ENCODE data around the gene MAGEA8. TPM values are rescaled to one million over a fixed set of nuclear protein-coding genes. Genes with fewer than 3 reads are reported as not detected.
"Not testable (repeated sequence)": the region's sequence is repeated elsewhere in the genome, so short reads cannot be mapped to it uniquely, and the experiment has no call there.

Gene MAGEA8
- total RNA-seq, 2 donors from 2014 or later: not detected

- ATAC-seq; intact Hi-C loops (cut with DNase I, micrococcal nuclease): not testable (repeated sequence)
These were observed 9.8 kb downstream of the MAGEA8 start for GRCh38 chrX:149890828-149891227.

DNA sequence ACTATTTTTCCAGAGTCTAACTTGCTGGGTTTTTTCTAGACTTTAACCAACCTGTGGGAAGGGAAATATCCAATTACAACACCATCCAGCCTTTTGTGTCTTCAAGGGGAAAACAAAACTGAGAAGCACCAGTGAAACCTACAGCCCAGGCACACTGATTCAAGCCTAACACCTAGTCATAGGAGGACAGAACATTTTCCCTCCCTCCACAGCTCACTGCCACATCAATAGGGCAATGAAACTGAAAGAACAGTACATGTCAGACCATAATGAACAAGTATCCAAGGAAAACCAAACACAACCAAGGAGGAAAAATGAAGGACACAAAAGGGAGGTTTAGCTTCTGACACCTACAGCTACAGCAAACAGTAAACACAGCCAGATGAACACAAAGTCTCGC is 17.6 kb downstream of the MAGEA8 start:
- intact Hi-C loops (cut with DNase I, micrococcal nuclease): no loop called here
- no peak for DNase-seq
- no peak for ATAC-seq

More at GRCh38 chrX:149890828-149891227, 9.8 kb downstream of the MAGEA8 start:
- DNase-seq: not testable (repeated sequence)

DNA sequence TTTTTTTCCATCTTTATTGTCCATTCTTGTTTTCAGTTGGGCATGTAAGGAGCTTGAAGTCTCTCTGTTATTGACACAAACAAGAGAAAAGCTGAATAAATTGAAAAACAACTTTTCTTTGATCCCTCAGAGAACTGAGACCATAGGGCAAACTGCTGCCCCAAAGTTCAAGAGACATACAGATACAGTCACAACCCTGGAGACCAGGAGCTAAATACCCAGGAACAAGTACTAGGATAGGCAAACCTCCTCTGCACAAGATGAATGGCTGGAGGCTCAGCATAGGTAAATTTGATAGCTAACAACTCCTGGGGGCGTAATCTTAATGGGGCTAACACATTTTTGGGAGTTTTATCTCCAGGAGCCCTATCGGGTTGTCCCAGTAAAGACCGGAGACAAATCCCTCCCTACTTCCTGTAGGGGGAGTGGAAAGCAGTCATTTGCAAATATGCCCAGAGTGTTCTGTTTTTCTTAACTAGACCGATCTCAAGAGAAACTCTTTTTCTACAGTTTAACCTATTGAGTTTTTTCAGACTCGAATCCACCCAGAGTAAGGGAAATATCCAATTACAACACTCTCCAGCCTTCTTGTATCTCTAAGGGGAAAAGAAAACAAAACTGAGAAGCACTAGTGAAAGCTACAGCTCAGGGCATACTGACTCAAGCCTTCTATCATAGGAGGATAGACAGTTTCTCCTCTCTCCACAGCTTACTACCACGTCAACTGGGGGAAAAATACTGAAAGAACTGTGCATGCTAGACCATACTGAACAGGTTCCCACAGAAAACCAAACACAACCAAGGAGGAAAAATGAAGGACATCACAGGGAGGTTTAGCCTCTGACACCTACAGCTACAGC is 23.1 kb downstream of the MAGEA8 start:
- DNase-seq (no peak), ATAC-seq (peak; percentile 51)
- intact Hi-C loops (cut with DNase I, micrococcal nuclease): no loop called here

- intact Hi-C loops (cut with DNase I, micrococcal nuclease): no loop called here
These were observed 27.3 kb downstream of the MAGEA8 start for GRCh38 chrX:149908308-149908707.

GRCh38 chrX:149908727-149909126 is 27.7 kb downstream of the MAGEA8 start:
- ATAC-seq (no peak), DNase-seq (no peak)
- intact Hi-C loops (cut with DNase I, micrococcal nuclease): no loop called here

More at GRCh38 chrX:149908308-149908707, 27.3 kb downstream of the MAGEA8 start:
- DNase-seq: no peak
- ATAC-seq: no peak

- intact Hi-C loops (cut with DNase I, micrococcal nuclease): no loop called here
- DNase-seq: no peak
- peak; percentile 16 for ATAC-seq
These were observed 28.6 kb downstream of the MAGEA8 start for GRCh38 chrX:149909324-149910177.

- no peak for ATAC-seq
- intact Hi-C loops (cut with DNase I, micrococcal nuclease): no loop called here
These were observed 29.3 kb downstream of the MAGEA8 start for GRCh38 chrX:149910178-149910695.

DNA sequence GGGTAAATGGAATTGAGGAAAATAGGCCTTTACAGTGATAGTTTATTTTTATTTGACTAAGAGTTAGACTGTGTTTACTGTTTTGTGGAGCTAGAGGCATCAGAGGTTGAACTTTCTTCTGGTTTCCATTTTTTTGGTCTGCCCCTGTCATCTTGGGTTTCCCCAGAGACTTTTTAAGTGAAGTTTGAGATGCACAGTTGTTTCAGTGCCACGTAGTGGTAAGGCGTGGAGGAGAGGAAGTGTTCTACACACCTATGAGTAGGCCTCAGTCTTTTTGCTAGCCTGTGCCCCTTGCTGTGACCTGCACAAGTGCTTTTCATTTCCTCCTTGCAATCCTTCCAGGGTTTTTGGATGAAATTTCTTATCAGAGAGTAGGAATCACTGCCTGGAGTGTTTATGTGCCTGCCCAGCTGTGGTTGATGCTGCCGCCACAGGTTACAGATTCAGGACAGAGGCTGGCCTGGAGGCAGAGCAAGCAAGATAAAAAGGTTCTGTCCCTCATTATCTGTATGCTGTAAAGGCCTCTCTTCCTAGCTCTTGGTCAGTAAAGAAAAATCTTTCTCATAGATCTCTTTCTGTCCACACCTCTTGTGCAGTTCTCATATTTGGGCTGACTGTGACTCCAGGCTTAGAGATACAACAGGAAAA is 35.9 kb downstream of the MAGEA8 start:
- ATAC-seq (no peak), DNase-seq (no peak)
- intact Hi-C loops (cut with DNase I, micrococcal nuclease): no loop called here

More at GRCh38 chrX:149910178-149910695, 29.3 kb downstream of the MAGEA8 start:
- DNase-seq: no peak

DNA sequence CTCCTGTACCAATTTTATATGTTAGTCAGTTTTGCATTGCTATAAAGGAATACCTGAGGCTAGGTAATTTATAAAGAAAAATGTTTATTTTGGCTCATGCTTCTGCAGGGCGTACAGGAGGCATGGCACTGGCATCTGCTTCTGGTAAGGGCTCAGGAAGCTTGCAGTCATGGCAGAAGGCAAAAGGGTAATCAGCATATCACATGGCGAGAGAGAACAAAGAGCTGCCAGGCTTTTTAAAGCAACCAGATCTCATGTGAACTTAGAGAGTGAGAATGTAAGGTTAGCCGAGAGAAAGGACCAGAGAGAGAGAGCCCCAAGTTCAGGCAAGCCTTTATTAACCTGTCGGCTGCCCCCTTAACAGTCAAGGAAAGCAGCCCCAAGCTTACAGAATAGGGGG is 42.9 kb downstream of the MAGEA8 start:
- DNase-seq; ATAC-seq; intact Hi-C loops (cut with DNase I, micrococcal nuclease): not testable (repeated sequence)

DNA sequence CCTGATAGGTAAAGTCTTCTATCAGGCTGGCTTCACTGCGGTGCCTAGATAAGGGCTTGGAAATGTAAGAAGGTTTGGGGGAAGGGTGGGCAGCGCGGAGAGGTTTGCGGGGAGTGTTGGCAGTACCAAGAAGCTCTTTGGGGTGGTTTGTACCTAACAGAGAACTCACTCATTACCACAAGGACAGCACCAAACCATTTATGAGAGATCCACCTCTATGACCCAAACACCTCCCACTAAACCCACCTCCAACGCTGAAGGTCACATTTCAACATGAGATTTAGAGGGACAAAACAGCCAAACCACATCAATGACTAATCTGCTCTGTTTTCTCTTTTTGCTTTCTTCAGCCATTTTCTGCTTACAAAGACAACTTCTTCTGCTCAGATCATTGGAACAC is 43.5 kb downstream of the MAGEA8 start:
- ATAC-seq; intact Hi-C loops (cut with DNase I, micrococcal nuclease); DNase-seq: not testable (repeated sequence)

DNA sequence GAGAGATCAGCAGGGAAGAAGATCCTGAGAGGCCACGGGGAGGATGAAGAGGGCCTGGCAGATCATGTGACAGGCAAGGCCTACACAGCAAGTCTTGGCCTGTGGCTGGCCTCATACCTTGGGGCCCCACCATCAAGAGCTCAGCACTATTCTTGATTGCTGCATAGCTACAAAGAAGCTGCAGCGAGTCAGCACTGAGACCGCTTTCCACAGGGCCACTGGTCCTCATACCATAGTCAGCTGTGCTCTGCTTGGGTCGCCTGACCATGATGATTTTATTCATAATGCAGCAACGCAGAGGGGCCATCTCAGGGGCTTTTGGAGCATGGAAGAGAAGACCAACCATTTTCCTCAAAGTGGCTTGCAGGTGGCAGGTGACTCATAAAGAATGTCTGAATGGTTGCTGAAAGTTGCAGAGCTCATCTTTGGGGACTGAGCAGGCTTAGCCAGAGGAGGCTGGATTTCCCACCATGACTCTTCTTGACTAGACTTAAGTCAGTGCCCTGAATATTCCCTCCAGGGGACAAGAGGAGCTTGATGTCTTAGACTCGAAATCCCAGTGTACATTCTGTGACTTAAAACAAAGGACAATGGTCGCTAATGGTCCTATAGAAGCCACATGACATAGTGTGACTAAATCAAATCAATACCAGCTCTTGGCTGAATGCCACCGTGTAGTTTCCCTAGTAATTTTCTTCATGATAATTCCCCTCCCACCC is 46.4 kb downstream of the MAGEA8 start:
- intact Hi-C loops (cut with DNase I, micrococcal nuclease); DNase-seq; ATAC-seq: not testable (repeated sequence)

GRCh38 chrX:149927964-149928258 is 46.9 kb downstream of the MAGEA8 start:
- ATAC-seq; DNase-seq; intact Hi-C loops (cut with DNase I, micrococcal nuclease): not testable (repeated sequence)

GRCh38 chrX:149928635-149929034 is 47.7 kb downstream of the MAGEA8 start:
- intact Hi-C loops (cut with DNase I, micrococcal nuclease); ATAC-seq; DNase-seq: not testable (repeated sequence)

GRCh38 chrX:149929400-149929799 is 48.4 kb downstream of the MAGEA8 start, which contains the start of gene HSFX4:
Gene HSFX4 (plus strand): TSS chrX:149929573. CDS start chrX:149929645, 72 bp downstream.
- intact Hi-C loops (cut with DNase I, micrococcal nuclease); ATAC-seq; DNase-seq: not testable (repeated sequence)

DNA sequence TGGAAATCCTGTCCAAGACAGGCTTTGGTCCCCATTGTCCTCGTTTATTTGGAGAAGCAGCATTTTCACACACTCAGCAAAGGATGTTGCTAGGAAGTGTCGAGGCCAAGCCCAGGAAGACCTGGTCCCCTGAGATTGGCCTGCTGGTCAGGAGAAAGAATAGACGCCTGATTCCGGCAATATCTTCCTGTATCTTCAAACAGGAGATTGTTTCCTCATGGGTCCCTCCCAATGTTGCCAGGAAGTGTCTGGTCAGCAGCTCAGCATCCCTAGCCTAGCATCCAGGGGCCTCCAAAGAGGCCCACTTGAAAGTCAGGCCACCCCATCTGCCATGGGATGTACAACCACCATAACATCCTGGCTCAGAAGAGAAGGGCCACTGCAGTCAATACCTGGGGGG is 50.4 kb downstream of the MAGEA8 start:
- DNase-seq; intact Hi-C loops (cut with DNase I, micrococcal nuclease); ATAC-seq: not testable (repeated sequence)

GRCh38 chrX:149932150-149932549 is 51.2 kb downstream of the MAGEA8 start:
- DNase-seq; intact Hi-C loops (cut with DNase I, micrococcal nuclease): not testable (repeated sequence)
- peak; percentile 90 for ATAC-seq

GRCh38 chrX:149932970-149933369 is 52.0 kb downstream of the MAGEA8 start:
- intact Hi-C loops (cut with DNase I, micrococcal nuclease): not testable (repeated sequence)

GRCh38 chrX:149933547-149933946 is 52.6 kb downstream of the MAGEA8 start:
- ATAC-seq; intact Hi-C loops (cut with DNase I, micrococcal nuclease); DNase-seq: not testable (repeated sequence)

More at GRCh38 chrX:149932970-149933369, 52.0 kb downstream of the MAGEA8 start:
- DNase-seq, ATAC-seq: not testable (repeated sequence)

Data from left colon (tissue), 2 donors.